GM04504 (cell line): ENCODE results near the gene DEFB127.
"Not testable (repeated sequence)": the region's sequence is repeated elsewhere in the genome, so short reads cannot be mapped to it uniquely, and the experiment has no call there.

Experiments used
- DNase-seq: peaks from one replicate; pipeline ENCODE4 v3.0.0-alpha.2; 2012; ENCODE audit warnings: low read depth

Gene DEFB127

GRCh38 chr20:157154-157553 is at the start of gene DEFB127:
Gene DEFB127, plus strand, starts transcription at chr20:157454. Its CDS starts 91 bp downstream, at chr20:157545.
- no peak for DNase-seq

GRCh38 chr20:112396-112795 is 44.9 kb upstream of the DEFB127 start:
- DNase-seq = no peak

GRCh38 chr20:117518-117917 is 39.7 kb upstream of the DEFB127 start:
- DNase-seq = no peak

GRCh38 chr20:129786-130323 is 27.4 kb upstream of the DEFB127 start:
- DNase-seq = not testable (repeated sequence)

- DNase-seq = no peak
Observed at GRCh38 chr20:137668-138490, 19.4 kb upstream of the DEFB127 start.

GRCh38 chr20:142290-142689 is 15.0 kb upstream of the DEFB127 start, which contains the start of gene DEFB126:
Gene DEFB126, plus strand, starts transcription at chr20:142590. Its CDS starts 39 bp downstream, at chr20:142629.
- no peak for DNase-seq

- no peak for DNase-seq
Observed at GRCh38 chr20:145877-146276, 11.4 kb upstream of the DEFB127 start.

GRCh38 chr20:152131-152530 is 5.1 kb upstream of the DEFB127 start:
- no peak for DNase-seq

GRCh38 chr20:164618-165017 is 7.4 kb downstream of the DEFB127 start:
- DNase-seq = no peak

- DNase-seq = no peak
Observed at GRCh38 chr20:168876-169275, 11.6 kb downstream of the DEFB127 start.

GRCh38 chr20:184288-184687 is 27.0 kb downstream of the DEFB127 start:
- no peak for DNase-seq

GRCh38 chr20:187733-188132 is 30.5 kb downstream of the DEFB127 start:
- DNase-seq = no peak

GRCh38 chr20:189611-190010 is 32.4 kb downstream of the DEFB127 start, which contains the start of gene DEFB128:
Gene DEFB128, minus strand, starts transcription at chr20:189711. Its CDS starts 88 bp downstream, at chr20:189623.
- DNase-seq = no peak

GRCh38 chr20:198225-198624 is 41.0 kb downstream of the DEFB127 start:
- no peak for DNase-seq

- no peak for DNase-seq
Observed at GRCh38 chr20:199996-200395, 42.7 kb downstream of the DEFB127 start.

- not testable (repeated sequence) for DNase-seq
Observed at GRCh38 chr20:203630-204029, 46.4 kb downstream of the DEFB127 start.
